ENCODE measurements around the gene PHETA1. TPM values are rescaled to one million over a fixed set of nuclear protein-coding genes. Genes with fewer than 3 reads are reported as not detected.

The PHETA1 gene
- total and polyA plus RNA-seq, 2 experiments from 2014 or later: 7.9 to 12.9 TPM

DNA sequence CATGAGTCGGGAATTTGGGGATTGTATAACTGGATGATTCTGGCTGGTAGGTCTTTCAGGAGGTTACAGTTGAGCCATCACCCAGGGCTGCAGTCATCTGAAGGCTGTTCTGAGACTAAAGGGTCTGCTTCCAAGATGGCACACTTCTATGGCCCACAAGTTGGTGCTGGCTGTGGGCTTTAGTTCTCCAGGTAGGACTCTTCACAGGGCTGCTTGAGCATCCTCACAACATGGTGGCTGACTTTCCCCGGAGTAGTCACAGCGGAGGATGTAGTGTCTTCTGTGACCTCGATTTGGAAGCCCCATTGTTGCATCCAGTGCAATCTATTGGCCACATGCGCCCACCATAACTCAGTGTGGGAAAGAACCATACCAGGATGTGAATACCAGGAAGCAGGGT is 14.4 kb downstream of the PHETA1 start:
- WGBS, 2 experiments (ENCODE audit: low coverage in 1 of 2, low lambda C conversion rate in 2 of 2, missing lambda C conversion rate in 2 of 2): 57 to 64% methylated on average over 5 of the region's 5 CpGs
- no peak for TF ChIP-seq EZH2phosphoT487 (IDR thresholded peaks at IDR 0.05; ENCODE audit: insufficient read depth, low read depth)
- no peak for TF ChIP-seq EZH2 (IDR thresholded peaks at IDR 0.05; ENCODE audit: insufficient read depth, poor library complexity, severe bottlenecking)
- in situ Hi-C loops (cut with MboI): no loop called here

DNA sequence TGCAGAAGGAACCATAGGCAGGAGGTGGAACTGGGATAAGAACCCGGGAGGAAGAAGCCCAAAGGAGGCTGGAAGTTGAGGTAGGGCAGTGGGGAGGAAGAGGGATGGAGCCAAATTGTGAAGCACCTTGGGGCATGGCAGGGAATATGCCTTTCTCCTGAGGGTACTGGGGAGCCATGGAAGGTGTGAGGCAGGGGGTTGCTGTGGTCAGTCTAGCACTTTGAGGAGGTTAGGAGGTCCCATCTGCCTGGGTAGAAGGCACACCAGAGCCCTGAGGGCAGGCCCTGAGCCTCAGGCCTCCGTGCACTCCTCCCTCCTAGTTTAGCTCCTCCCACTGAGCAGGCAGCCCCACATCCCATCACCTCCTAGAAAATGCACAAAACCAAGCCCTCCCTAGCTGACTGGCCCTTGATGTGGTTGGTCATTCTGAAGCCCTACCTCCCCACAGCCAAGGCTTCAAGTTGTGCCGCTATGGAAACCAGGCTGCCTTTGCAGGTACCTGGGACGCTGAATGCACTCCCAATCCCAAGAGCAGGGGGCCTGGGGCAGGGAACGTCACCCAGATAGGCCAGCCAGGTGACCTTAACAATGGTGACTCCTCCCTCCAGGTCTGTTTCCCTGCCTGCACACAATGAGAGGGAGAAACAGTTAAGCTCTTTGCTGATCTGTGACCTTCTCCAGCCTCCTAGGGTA is 15.1 kb downstream of the PHETA1 start:
- Histone ChIP-seq H3K27ac (no peak overlapping the region), H3K4me3 (no peak overlapping the region), H3K79me2 (ENCODE audit: insufficient read depth) (no peaks in the 10 kb centered on the region), H3K4me1 (ENCODE audit: insufficient read depth) (no peaks in the 10 kb centered on the region), H3F3A (ENCODE audit: insufficient read depth) (no peaks in the 10 kb centered on the region), H3K36me3 (ENCODE audit: low read depth) (no peaks in the 10 kb centered on the region), H3K27me3 (replicated peaks; ENCODE audit: insufficient read depth) (no peaks in the 10 kb centered on the region), H3K9me3 (ENCODE audit: low read depth) (no peaks in the 10 kb centered on the region), H2AFZ (no peak overlapping the region), H3K4me2 (ENCODE audit: unreplicated experiment) (no peak overlapping the region), H3K9ac (no peak overlapping the region), H3K9me2 (ENCODE audit: insufficient read depth) (no peaks in the 10 kb centered on the region), H4K20me1 (ENCODE audit: insufficient read depth) (no peaks in the 10 kb centered on the region)
- 58% methylated on average over 5 of the region's 5 CpGs for WGBS, 2 experiments (ENCODE audit: low coverage in 1 of 2, low lambda C conversion rate in 2 of 2, missing lambda C conversion rate in 2 of 2)
- no peak for DNase-seq
- TF ChIP-seq EZH2phosphoT487 (IDR thresholded peaks at IDR 0.05; ENCODE audit: insufficient read depth, low read depth): no peak
- no peak for TF ChIP-seq EZH2 (IDR thresholded peaks at IDR 0.05; ENCODE audit: insufficient read depth, poor library complexity, severe bottlenecking)
- in situ Hi-C loops (cut with MboI): no loop called here

More for the DNA sequence above, 14.4 kb downstream of the PHETA1 start:
- no peaks in the 10 kb centered on the region for H3K27me3 ChIP-seq (replicated peaks; ENCODE audit: insufficient read depth)
- H3K9me2 ChIP-seq (ENCODE audit: insufficient read depth): no peaks in the 10 kb centered on the region
- H3K36me3 ChIP-seq (ENCODE audit: low read depth): no peaks in the 10 kb centered on the region
- H3F3A ChIP-seq (ENCODE audit: insufficient read depth): no peaks in the 10 kb centered on the region
- H4K20me1 ChIP-seq (ENCODE audit: insufficient read depth): no peaks in the 10 kb centered on the region
- H3K4me1 ChIP-seq (ENCODE audit: insufficient read depth): no peaks in the 10 kb centered on the region
- no peak overlapping the region for H2AFZ ChIP-seq
- H3K9ac ChIP-seq: no peak overlapping the region
- no peak for DNase-seq
- H3K9me3 ChIP-seq (ENCODE audit: low read depth): no peaks in the 10 kb centered on the region
- H3K4me2 ChIP-seq (ENCODE audit: unreplicated experiment): no peak overlapping the region
- H3K4me3 ChIP-seq: no peak overlapping the region
- H3K79me2 ChIP-seq (ENCODE audit: insufficient read depth): no peaks in the 10 kb centered on the region
- no peak overlapping the region for H3K27ac ChIP-seq

GRCh38 chr12:111353026-111353425 is 15.9 kb downstream of the PHETA1 start:
- no peaks in the 10 kb centered on the region for H3K36me3 ChIP-seq (ENCODE audit: low read depth)
- TF ChIP-seq EZH2 (IDR thresholded peaks at IDR 0.05; ENCODE audit: insufficient read depth, poor library complexity, severe bottlenecking) (no peak), EZH2phosphoT487 (IDR thresholded peaks at IDR 0.05; ENCODE audit: insufficient read depth, low read depth) (no peak)
- H3K4me2 ChIP-seq (ENCODE audit: unreplicated experiment): no peak overlapping the region
- no peaks in the 10 kb centered on the region for H3K9me3 ChIP-seq (ENCODE audit: low read depth)
- 53 to 60% methylated on average over 7 of the region's 7 CpGs for WGBS, 2 experiments (ENCODE audit: low coverage in 1 of 2, low lambda C conversion rate in 2 of 2, missing lambda C conversion rate in 2 of 2)
- no peak overlapping the region for H3K4me3 ChIP-seq
- no peaks in the 10 kb centered on the region for H4K20me1 ChIP-seq (ENCODE audit: insufficient read depth)
- H3K27me3 ChIP-seq (replicated peaks; ENCODE audit: insufficient read depth): no peaks in the 10 kb centered on the region
- no peaks in the 10 kb centered on the region for H3K79me2 ChIP-seq (ENCODE audit: insufficient read depth)
- H3K4me1 ChIP-seq (ENCODE audit: insufficient read depth): no peaks in the 10 kb centered on the region
- in situ Hi-C loops (cut with MboI): no loop called here
- no peaks in the 10 kb centered on the region for H3F3A ChIP-seq (ENCODE audit: insufficient read depth)
- no peak overlapping the region for H2AFZ ChIP-seq
- no peak for DNase-seq
- H3K9ac ChIP-seq: no peak overlapping the region
- H3K27ac ChIP-seq: no peak overlapping the region
- H3K9me2 ChIP-seq (ENCODE audit: insufficient read depth): no peaks in the 10 kb centered on the region

DNA sequence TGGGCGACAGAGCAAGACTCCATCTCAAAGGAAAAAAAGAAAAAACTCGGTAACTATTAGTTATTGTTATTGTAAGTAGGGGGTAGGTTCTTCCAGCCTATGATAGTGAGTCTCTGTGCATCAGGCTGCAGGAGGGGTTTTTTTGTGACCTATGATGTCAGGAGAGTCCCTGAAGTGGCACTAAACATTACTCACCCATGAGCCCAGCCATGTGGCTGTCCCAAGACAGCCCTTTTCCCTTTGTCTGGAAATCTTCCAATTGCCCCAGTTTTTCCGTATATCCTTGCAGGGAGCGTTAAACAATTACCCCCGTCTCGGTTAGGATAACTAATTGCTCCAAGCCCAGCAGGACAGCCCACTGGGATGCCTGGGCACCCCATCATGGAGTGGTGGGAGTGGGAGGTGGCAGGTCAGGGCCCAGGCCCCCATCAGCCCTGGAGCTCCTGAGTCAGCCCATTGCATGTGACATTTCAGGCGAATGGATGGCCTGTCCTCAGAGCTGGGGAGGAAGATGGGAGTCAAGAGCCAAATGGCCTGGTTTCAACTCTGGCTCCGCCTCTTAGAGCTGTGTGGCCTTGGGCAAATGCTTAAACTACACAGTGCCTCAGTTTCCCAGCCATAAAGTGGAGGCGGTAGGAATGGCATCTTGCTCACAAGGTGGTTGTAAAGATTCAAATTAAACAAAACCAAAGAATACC is 16.4 kb downstream of the PHETA1 start:
- H3K9me3 ChIP-seq (ENCODE audit: low read depth): no peaks in the 10 kb centered on the region
- 42 to 45% methylated on average over 9 of the region's 9 CpGs for WGBS, 2 experiments (ENCODE audit: low coverage in 1 of 2, low lambda C conversion rate in 2 of 2, missing lambda C conversion rate in 2 of 2)

More for the DNA sequence above, 16.4 kb downstream of the PHETA1 start:
- TF ChIP-seq EZH2phosphoT487 (IDR thresholded peaks at IDR 0.05; ENCODE audit: insufficient read depth, low read depth) (no peak), EZH2 (IDR thresholded peaks at IDR 0.05; ENCODE audit: insufficient read depth, poor library complexity, severe bottlenecking) (no peak)
- DNase-seq: no peak
- no peak overlapping the region for H3K4me3 ChIP-seq
- no peaks in the 10 kb centered on the region for H3K79me2 ChIP-seq (ENCODE audit: insufficient read depth)
- no peaks in the 10 kb centered on the region for H3K27me3 ChIP-seq (replicated peaks; ENCODE audit: insufficient read depth)
- no peak overlapping the region for H3K9ac ChIP-seq
- H4K20me1 ChIP-seq (ENCODE audit: insufficient read depth): no peaks in the 10 kb centered on the region
- no peak overlapping the region for H2AFZ ChIP-seq
- no peaks in the 10 kb centered on the region for H3F3A ChIP-seq (ENCODE audit: insufficient read depth)
- H3K9me2 ChIP-seq (ENCODE audit: insufficient read depth): no peaks in the 10 kb centered on the region
- H3K4me1 ChIP-seq (ENCODE audit: insufficient read depth): no peaks in the 10 kb centered on the region
- H3K4me2 ChIP-seq (ENCODE audit: unreplicated experiment): no peak overlapping the region
- in situ Hi-C loops (cut with MboI): no loop called here
- no peaks in the 10 kb centered on the region for H3K36me3 ChIP-seq (ENCODE audit: low read depth)
- H3K27ac ChIP-seq: no peak overlapping the region

Data from GM23248 (cell line).